NOMO-1 treated with dmso at 0.1 percent for 144 hours (cell line): ENCODE measurements around the gene ZNF785.
A peak's percentile ranks its signal among the peaks of the same experiment; 100 is the strongest.
"Not testable (repeated sequence)": the region's sequence is repeated elsewhere in the genome, so short reads cannot be mapped to it uniquely, and the experiment has no call there.

ENCODE experiments used
- DNase-seq: peaks from one replicate; lab custom pipeline; 2025; ENCODE audit not compliant: unreplicated experiment; lab: John Stamatoyannopoulos, UW

ZNF785 gene

GRCh38 chr16:30585400-30586191, at the start of gene ZNF785:
Gene ZNF785, minus strand, starts transcription at chr16:30585697. Its CDS starts 86 bp downstream, at chr16:30585611.
- DNase-seq, result peak; percentile 96

GRCh38 chr16:30633526-30633925, 48.0 kb upstream of the ZNF785 start:
- no peak for DNase-seq

GRCh38 chr16:30632454-30632853, 47.0 kb upstream of the ZNF785 start:
- not testable (repeated sequence) for DNase-seq

DNA sequence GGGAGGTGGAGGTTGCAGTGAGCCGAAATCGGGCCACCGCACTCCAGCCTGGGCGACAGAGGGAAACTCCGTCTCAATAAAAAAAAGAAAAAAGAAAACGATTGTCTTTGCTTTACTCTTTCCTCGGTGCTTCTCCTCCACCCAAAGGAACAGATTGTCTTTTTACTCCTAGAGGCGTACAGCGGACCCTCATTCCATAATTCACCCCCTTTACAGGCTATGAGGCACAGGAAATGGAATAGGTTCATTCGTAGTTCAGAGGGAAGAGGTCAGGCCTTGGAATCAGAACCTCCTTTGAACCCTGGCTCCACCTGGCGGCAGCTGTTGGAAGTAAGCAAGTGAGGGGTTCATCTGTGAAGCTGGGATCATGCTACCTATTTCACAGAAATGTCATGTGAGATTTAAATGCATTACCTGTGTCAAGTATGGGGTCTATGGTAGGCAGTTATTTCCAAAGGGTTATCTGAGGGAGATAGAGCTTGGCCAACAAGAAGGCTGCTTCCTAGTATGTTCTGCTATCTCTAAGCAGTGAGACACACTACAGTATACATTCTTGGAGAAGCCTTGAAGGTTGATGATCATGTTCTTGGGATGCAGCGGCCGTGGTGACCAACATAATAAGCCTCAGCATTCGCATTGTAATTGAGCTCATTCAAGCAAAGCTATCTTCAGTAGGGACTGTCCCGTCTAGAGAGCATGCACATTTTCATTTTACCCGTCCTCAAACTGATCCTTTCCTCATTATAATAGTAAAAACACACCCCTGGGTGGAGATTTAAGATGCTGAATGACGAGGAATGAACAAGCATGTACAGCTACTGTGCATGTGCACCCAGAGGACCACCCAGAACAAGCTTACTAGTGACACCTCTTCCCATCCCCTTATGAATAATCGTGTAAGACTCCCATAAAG, 43.4 kb upstream of the ZNF785 start:
- DNase-seq, result peak; percentile 57

- no peak for DNase-seq
These were observed 40.7 kb upstream of the ZNF785 start for GRCh38 chr16:30626236-30626635.

GRCh38 chr16:30623536-30624283, 38.2 kb upstream of the ZNF785 start:
- DNase-seq, result no peak

GRCh38 chr16:30622455-30623032, 37.0 kb upstream of the ZNF785 start:
- no peak for DNase-seq

DNA sequence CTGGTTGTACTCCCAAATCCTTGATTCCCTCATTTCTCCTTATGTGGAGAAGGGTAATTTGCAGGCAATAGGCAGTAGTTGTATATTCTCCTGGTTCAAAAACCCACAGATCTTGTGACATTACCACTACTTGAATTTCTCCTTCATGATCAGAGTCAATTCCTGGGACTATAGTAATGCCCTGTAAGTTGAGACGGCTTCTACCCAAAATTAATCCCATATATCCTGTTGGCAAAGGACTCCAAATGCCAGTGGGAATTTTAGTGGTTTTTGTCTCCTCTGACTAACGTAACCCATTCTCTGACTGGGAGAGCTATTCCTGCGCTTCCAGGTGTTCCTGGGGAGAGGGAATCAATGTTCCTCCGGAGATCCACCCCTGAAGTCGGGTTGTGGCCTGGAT, 36.3 kb upstream of the ZNF785 start:
- no peak for DNase-seq

DNA sequence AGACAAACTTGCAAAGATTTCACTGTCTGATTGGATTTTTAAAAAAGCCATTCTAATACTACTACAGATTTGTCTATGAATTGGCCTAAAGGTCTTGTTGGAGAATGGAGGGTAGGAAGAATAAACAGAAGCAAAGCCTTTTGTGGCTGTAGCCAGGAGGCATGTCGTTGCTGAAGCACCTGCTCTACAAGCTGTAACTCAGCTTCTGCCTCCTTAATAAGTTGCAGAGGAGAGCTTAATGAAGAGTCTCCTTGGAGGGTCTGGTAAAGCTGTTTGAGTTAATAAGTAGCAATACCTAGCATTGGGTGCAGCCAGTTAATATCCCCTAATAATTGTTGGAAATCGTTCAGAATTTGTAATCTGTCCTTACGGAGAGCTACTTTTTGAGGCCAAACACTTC, 34.7 kb upstream of the ZNF785 start:
- no peak for DNase-seq

DNA sequence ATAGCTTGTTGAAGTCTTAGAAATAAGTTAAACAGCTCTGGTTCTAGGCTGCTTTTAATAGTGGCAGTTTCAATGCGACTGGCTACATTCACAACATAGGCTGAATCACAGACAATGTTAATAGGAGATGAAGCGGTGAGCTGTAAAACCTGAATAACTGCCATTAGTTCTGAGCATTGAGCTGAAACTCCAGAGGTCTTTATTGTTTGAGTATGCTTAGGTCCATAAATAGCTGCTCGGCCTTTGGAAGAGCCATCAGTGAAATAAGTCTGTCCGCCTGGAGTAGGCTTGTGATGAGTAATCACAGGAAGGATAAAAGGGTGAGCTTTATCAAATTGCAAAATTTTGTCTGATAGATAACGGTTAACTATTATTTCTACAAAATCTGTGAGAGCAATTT, 34.1 kb upstream of the ZNF785 start:
- DNase-seq, result no peak

GRCh38 chr16:30619202-30619601, 33.7 kb upstream of the ZNF785 start:
- DNase-seq, result no peak

DNA sequence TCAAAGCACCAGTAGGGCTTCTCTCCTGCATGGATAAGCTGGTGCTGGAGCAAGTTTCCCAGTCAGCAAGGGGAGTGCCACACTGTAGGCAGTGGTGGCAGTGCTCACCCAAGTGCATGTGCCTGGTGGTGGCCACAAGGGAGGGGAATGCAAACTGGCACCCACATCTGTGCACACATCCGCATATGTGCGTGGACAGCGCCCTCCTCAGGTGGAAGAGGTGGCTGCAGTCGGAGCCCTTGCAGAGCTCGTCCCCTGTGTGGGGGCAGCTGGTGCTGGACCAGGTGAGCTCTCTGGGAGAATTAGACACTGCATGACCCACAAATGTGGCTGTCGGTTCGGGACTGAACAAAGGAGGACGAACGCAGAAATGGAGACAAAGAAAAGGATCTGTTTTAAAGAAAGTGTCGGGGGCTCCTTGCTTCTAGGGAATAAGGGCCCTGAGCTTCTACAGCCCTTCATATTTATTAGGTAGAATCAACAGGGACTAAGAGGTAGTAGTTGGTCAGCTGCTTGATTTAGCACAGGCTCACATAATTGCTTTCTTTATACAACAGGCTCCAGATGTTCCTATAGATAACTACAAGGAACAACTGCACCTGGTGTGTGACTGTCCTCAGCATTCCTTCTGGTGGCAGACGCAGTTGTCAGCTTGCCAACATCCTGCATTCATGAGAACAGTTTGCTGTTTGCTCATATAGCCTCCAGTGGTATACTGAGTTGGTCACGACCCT, 30.0 kb upstream of the ZNF785 start:
- peak; percentile 39 for DNase-seq

DNA sequence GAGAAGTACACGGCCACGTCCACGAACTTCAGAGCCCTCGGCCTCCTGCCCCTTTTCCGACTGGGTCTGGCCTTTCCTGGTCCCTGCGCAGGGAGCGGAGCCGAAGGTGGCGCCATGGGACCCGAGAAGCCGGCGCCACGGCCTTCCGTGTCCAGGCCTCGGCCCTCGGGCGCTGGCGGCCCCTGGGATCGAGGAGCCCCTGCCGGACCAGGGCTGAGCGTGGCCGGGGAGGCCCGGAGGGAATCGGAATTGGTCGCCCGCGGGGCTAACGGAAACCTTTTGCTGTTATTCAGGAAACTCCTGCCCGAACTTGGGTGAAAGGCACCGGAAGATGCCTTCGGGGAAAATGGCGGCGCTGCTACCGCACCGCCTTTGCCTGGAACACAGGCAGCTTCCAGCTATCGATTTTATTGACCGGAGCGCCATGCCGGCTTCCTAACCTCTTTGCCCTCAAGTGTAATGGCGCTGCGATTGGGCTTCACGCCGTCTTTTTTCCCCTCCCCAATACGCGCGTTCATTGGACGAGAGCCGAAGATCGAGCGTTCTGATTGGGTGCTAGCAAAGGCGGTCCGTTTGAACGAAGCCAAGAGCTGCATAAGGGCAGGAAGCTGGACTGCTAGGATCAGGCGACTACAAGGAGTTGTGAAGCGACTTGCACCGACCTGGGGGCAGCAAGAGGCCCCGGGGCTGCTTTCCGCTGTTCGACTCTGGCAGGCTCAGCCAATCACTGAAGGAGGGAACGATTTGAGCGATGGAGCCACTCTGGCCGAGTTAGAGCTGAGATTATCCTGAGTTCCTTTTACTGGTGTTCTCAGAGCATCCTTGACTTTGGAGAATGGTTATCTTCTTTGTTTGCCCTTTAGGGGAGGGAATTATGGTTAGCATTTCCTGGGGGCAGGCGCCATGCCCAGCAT, 24.7 kb upstream of the ZNF785 start, which contains the start of gene ZNF689:
Gene ZNF689 (minus strand): TSS at position 464 of the 914 bp plus-strand sequence. CDS start 348 bp downstream, at position 116.
- DNase-seq, result peak; percentile 94

DNA sequence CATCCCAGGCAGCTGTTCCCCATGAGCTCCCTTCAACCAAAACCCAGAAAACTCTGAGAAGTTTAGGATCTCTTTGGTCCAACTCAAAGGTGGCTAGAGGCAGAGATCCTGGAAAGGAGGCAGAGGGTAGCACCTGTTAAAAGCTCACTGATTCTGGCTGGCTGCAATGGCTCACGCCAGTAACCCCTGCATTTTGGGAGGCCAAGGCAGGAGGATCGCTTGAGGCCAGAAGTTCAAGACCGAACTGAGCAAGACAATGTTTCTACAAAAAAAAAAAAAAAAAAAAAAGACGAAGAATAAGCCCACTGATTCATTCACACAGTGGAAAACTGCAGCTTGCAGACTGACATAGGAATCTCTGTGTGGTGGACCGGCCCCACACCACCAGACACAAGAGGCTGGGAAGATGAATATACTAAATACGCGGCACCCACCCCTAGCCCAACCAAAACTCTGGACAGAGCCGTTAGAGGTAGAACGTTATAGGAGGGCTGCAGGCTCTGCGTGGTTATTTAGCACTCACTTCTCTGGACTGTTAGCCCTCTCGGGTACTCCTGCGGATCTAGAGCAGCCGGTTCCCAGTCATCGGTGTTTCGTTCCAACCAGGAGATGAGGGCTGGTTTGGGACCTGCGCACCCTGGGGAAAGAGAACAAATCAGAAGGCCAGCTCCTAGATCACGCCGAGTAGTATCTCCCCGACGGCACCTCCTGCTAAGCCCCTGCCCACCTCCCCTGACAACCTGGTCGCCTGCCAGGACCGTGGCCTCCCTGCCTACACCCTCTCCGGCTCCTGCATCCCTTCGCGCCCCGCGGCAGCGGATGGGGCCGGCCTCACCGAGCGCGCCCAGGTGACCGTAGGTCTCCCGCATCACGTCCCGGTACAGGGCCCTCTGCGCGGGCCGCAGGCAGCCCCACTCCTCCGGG, 23.8 kb upstream of the ZNF785 start:
- no peak for DNase-seq

GRCh38 chr16:30606004-30606403, 20.5 kb upstream of the ZNF785 start:
- no peak for DNase-seq

- peak; percentile 28 for DNase-seq
These were observed 19.7 kb upstream of the ZNF785 start for GRCh38 chr16:30605158-30605557.

DNA sequence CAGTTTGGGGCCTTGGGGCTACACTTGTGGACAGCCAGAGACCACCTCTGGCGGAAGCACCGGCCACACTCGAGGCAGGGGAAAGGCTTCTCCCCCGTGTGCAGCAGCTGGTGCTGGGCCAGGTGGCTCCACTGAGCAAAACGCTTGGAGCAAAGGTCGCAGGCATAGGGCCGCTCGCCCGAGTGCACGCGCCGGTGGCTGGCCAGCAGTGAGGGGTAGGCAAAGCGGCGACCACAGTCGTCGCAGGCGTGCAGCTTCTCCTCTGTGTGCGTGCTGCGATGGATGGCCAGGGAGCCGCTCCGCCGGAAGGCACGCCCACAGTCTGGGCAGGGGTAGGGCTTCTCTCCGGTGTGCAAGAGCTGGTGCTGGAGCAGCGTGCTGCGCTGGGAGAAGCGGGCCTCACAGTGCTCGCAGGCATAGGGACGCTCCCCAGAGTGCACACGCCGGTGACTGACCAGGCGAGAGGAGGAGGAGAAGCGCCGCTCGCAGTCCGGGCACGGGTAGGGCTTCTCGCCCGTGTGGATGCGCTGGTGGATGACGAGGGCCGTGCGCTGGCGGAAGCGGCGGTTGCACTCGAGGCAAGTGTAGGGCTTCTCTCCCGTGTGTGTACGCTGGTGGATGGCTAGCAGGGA, 18.9 kb upstream of the ZNF785 start:
- DNase-seq, result no peak

DNA sequence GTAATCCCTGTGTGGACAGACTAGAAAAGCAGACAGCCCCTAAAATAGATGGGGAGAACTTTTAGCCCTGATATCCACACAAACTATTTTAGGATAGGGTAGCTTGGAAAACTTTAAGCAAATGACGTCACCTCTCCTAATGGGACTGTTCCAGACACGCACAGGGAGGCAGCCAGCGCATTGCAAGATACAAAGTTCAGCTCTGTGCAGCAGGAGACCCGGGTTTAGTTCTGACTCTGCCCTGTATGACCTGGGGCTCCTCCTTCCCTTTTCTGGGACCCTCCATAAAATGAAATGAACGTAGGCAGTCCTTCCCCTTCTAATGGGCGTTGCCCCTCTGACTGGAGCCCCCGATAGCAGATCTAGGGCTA, 18.4 kb upstream of the ZNF785 start:
- DNase-seq, result no peak
